SK-N-SH (cell line): ENCODE measurements around the gene CENPX. TPM values are rescaled to one million over a fixed set of nuclear protein-coding genes. Genes with fewer than 3 reads are reported as not detected.

Experiments
- CTCF ChIA-PET: fragments of 300-600, 350-600 bp; formaldehyde crosslinking; extraction: SDS; loops from one replicate; lab custom pipeline; 2021; lab: Yijun Ruan, JAX
- POLR2A ChIA-PET: fragments of 350-600 bp; sonication (Branson Sonifier 250); formaldehyde crosslinking; extraction: SDS; loops from one replicate; lab custom pipeline; 2020; ENCODE audit warnings: antibody characterized with exemption, inconsistent platforms; lab: Yijun Ruan, JAX
- DNase-seq: peaks from one replicate; pipeline ENCODE4 v3.0.0; 2012
- H2AFZ ChIP-seq: fragments of 200-600 bp; sonication (generic); 2 replicates; pipeline ENCODE4 v1.8.1; 2016; ENCODE audit warnings: antibody characterized with exemption, mild to moderate bottlenecking, low read depth
- H3F3A ChIP-seq: fragments of 200-600 bp; sonication (generic); replicated peaks from 2 replicates; pipeline ENCODE3; 2016; ENCODE audit warnings: antibody characterized with exemption, mild to moderate bottlenecking; ENCODE audit not compliant: insufficient read depth
- H3K27ac ChIP-seq, 2 experiments: fragments of 200-500 bp in 1 of 2; fragments of 200-600 bp in 1 of 2; sonication (Bioruptor generic) in 1 of 2; sonication (generic), shearing (Covaris generic) in 1 of 2; 2 replicates each; pipeline versions ENCODE4 v1.5.1 to v1.6.1; 2014 to 2016; ENCODE audit warnings: low read depth in 2 of 2, inconsistent platforms in 1 of 2, low read length in 1 of 2, mild to moderate bottlenecking in 1 of 2, mixed read lengths in 1 of 2
- H3K27me3 ChIP-seq: fragments of 200-600 bp; sonication (generic), shearing (Covaris generic); 2 replicates; pipeline ENCODE4 v1.6.1; 2016; ENCODE audit warnings: mixed run types; ENCODE audit not compliant: insufficient read depth
- H3K36me3 ChIP-seq, 2 experiments: fragments of 200-500 bp in 1 of 2; fragments of 200-600 bp in 1 of 2; sonication (Bioruptor generic) in 1 of 2; sonication (generic) in 1 of 2; replicated peaks in 1 of 2; 2 replicates each; pipeline versions ENCODE3 to v1.5.1; 2014 to 2016; ENCODE audit warnings: low read length in 1 of 2, mild to moderate bottlenecking in 1 of 2; ENCODE audit not compliant: insufficient read depth in 2 of 2, control insufficient read depth in 1 of 2
- H3K4me1 ChIP-seq, 2 experiments: fragments of 200-500 bp in 1 of 2; fragments of 200-600 bp in 1 of 2; sonication (Bioruptor generic) in 1 of 2; sonication (generic), shearing (Covaris generic) in 1 of 2; 2 replicates each; pipeline versions ENCODE4 v1.5.1 to v1.6.1; 2014 to 2016; ENCODE audit warnings: low read depth in 1 of 2, low read length in 1 of 2, mixed run types in 1 of 2; ENCODE audit not compliant: insufficient read depth in 2 of 2, control insufficient read depth in 1 of 2
- H3K4me2 ChIP-seq: fragments of 200-600 bp; sonication (generic), shearing (Covaris generic); 2 replicates; pipeline ENCODE4 v1.6.1; 2017; ENCODE audit warnings: mixed run types
- H3K4me3 ChIP-seq, 2 experiments: fragments of 200-500 bp in 1 of 2; fragments of 200-600 bp in 1 of 2; sonication (Bioruptor generic) in 1 of 2; sonication (generic), shearing (Covaris generic) in 1 of 2; 2 replicates each; pipeline versions ENCODE4 v1.5.1 to v1.8.1; 2014 to 2016; ENCODE audit warnings: low read depth in 2 of 2, inconsistent platforms in 1 of 2, low read length in 1 of 2, mild to moderate bottlenecking in 1 of 2, mixed read lengths in 1 of 2, moderate library complexity in 1 of 2
- H3K79me2 ChIP-seq: fragments of 200-600 bp; sonication (generic); 2 replicates; pipeline ENCODE4 v1.8.1; 2017; ENCODE audit warnings: mild to moderate bottlenecking; ENCODE audit not compliant: insufficient read depth
- H3K9ac ChIP-seq: fragments of 200-600 bp; sonication (generic); 2 replicates; pipeline ENCODE4 v1.6.1; 2017; ENCODE audit warnings: mixed run types
- H3K9me2 ChIP-seq: fragments of 200-600 bp; sonication (generic); 2 replicates; pipeline ENCODE4 v1.6.1; 2017; ENCODE audit warnings: mixed run types
- H3K9me3 ChIP-seq: fragments of 200-600 bp; sonication (generic); 2 replicates; pipeline ENCODE4 v1.6.1; 2017; ENCODE audit warnings: mixed run types, mild to moderate bottlenecking, moderate library complexity
- H4K20me1 ChIP-seq: fragments of 200-600 bp; sonication (generic); 2 replicates; pipeline ENCODE4 v1.6.1; 2017; ENCODE audit warnings: mild to moderate bottlenecking, mixed run types; ENCODE audit not compliant: insufficient read depth
- CHD2 ChIP-seq: fragments of 150-350 bp; IDR thresholded peaks from 2 replicates; pipeline ENCODE4 v1.6.1; 2018; ENCODE audit warnings: low read length; ENCODE audit not compliant: partially characterized antibody
- ELF1 ChIP-seq: IDR thresholded peaks from 2 replicates; pipeline ENCODE4 v1.4.0; 2012
- EZH2phosphoT487 ChIP-seq: fragments of 200-600 bp; sonication (generic); IDR thresholded peaks from 2 replicates; pipeline ENCODE4 v1.6.1; 2017; ENCODE audit warnings: low read depth, mixed run types, mild to moderate bottlenecking, antibody characterized with exemption, moderate library complexity, borderline replicate concordance
- FOXJ3 ChIP-seq: sonication (generic); formaldehyde crosslinking; IDR thresholded peaks from 2 replicates; pipeline ENCODE4 v1.5.1; 2020; ENCODE audit warnings: mild to moderate bottlenecking, missing genetic modification reagents
- FOXM1 ChIP-seq: IDR thresholded peaks from 2 replicates; pipeline ENCODE4 v1.4.0; 2012; ENCODE audit warnings: low read depth, mild to moderate bottlenecking
- GATA2 ChIP-seq: sonication (generic); formaldehyde crosslinking; IDR thresholded peaks from 2 replicates; pipeline ENCODE4 v1.5.0; 2020; ENCODE audit warnings: mild to moderate bottlenecking, missing genetic modification reagents
- JUND ChIP-seq: IDR thresholded peaks from 2 replicates; pipeline ENCODE4 v1.4.0; 2012
- MEF2A ChIP-seq: IDR thresholded peaks from 2 replicates; pipeline ENCODE4 v1.4.0; 2012; ENCODE audit warnings: low read depth, borderline replicate concordance
- NFIC ChIP-seq: IDR thresholded peaks from 2 replicates; pipeline ENCODE4 v1.4.0; 2012; ENCODE audit warnings: borderline replicate concordance
- NRF1 ChIP-seq: IDR thresholded peaks from 2 replicates; pipeline ENCODE4 v1.6.1; 2012; ENCODE audit warnings: low read depth, mild to moderate bottlenecking, low read length
- POLR2AphosphoS5 ChIP-seq: IDR thresholded peaks from 2 replicates; pipeline ENCODE4 v1.6.1; 2012; ENCODE audit warnings: low read depth, low read length
- RAD21 ChIP-seq: IDR thresholded peaks from 2 replicates; pipeline ENCODE4 v1.6.1; 2012; ENCODE audit warnings: mild to moderate bottlenecking, low read length
- RFX5 ChIP-seq: IDR thresholded peaks from 2 replicates; pipeline ENCODE4 v1.6.1; 2012; ENCODE audit warnings: mild to moderate bottlenecking, improper control_type of control experiment, low read length
- RXRA ChIP-seq: IDR thresholded peaks from 2 replicates; pipeline ENCODE4 v1.4.0; 2012; ENCODE audit warnings: low read depth, mild to moderate bottlenecking, borderline replicate concordance
- SMC3 ChIP-seq: IDR thresholded peaks from 2 replicates; pipeline ENCODE4 v1.6.1; 2012; ENCODE audit warnings: low read depth, low read length, improper control_type of control experiment
- WGBS: methylation state at CpG from one replicate; pipeline ENCODE4 v1.1.6; 2017; ENCODE audit warnings: low lambda C conversion rate; 5-methylcytosine and 5-hydroxymethylcytosine counted together
- polyA plus RNA-seq, 3 experiments: library from polyadenylated mRNA; depleted of rRNA; stranded (reverse); fragments of >200 nt; gene quantifications; 2 replicates each; pipeline ENCODE4 v1.2.3, GENCODE V29; 2012
- TF ChIP-seq, protein P1 (sequence below): IDR thresholded peaks from 2 replicates; pipeline ENCODE4 v1.4.0; 2012; ENCODE audit warnings: low read depth, borderline replicate concordance
- TF ChIP-seq, protein P2 (sequence below): IDR thresholded peaks from 2 replicates; pipeline ENCODE4; 2012
- TF ChIP-seq, protein P3 (sequence below): fragments of 150-350 bp; IDR thresholded peaks from 2 replicates; pipeline ENCODE4 v1.6.1; 2017; ENCODE audit warnings: antibody characterized with exemption, low read length, low read depth, borderline replicate concordance
- TF ChIP-seq, protein P4 (sequence below): fragments of 200-600 bp; sonication (generic); IDR thresholded peaks from 2 replicates; pipeline ENCODE4 v1.6.1; 2017; ENCODE audit warnings: antibody characterized with exemption, mild to moderate bottlenecking, moderate library complexity
- TF ChIP-seq, protein P5 (sequence below): IDR thresholded peaks from 2 replicates; pipeline ENCODE4 v1.4.0; 2012; ENCODE audit warnings: low read depth

CENPX gene
- polyA plus RNA-seq, 1 of the 3 experiments (the other 2 are of a cell fraction) = 255 TPM

DNA sequence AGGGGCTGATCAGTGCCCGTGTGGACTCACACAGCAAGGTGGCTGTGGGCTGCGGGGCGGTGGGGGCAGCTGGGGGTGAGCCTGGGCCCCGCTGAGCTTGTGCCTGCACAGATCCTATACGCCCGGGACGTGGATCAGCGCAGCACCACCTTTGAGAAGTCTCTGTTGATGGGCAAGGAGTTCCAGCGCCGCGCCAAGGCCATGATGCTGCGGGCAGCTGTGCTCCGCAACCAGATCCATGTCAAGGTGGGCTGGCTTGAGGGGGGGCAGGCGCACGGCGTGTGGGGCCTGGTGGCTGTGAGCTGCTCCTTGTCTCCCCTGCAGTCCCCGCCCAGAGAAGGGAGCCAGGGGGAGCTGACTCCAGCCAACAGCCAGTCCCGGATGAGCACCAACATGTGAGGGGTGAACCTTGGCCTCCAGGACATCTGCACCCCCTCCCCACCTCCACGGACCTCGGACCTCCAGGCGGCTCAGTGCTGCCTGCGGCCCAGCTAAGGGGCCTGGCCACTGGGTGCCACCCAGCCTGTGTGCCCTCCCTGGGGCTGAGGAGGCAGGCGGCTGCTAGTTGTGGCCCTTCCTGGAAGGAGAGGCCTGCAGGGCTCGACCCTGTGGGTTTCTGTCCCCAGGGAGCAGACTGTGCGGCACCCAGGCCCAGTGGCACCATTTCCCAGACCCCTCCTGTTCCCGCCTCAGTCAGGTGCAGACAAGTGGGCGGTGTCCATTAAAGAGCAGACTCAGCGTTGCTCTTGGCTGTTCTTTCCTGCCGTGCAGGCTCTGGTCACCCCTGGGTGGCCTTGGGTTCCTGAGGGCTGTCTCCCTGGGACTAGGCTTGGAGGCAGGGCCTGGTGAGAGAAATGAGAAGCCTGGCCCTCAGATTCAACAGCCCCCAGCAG, 34.3 kb upstream of the CENPX start:
- peaks cover 34% of the 10 kb centered on the region for H3K79me2 ChIP-seq
- ChIA-PET POLR2A (interaction anchor here (0.8 to 1.4 kb wide), 3 partner anchors 19 to 42 kb away, joined by 3 to 9 read pairs (median 5); partner anchors contain the start of genes DCXR, FASN and RAC3), CTCF (interaction anchor here (0.7 to 2.5 kb wide), 5 partner anchors 9 to 45 kb away, joined by 3 to 10 read pairs (median 3); partner anchors contain the start of genes CENPX, DCXR and DUS1L)
- peaks cover 0 to 19% of the 10 kb centered on the region in 2 experiments; a peak in 2 of 4 replicates for H3K4me1 ChIP-seq
- H3F3A ChIP-seq = peaks cover 33% of the 10 kb centered on the region
- no peak overlapping the region for H3K4me2 ChIP-seq
- no peak overlapping the region for H3K4me3 ChIP-seq
- H2AFZ ChIP-seq = no peak overlapping the region
- no peak for TF ChIP-seq SMC3
- no peak for TF ChIP-seq GATA2 (CRISPR knock-in tag)
- no peak for TF ChIP-seq RXRA
- TF ChIP-seq FOXJ3 (CRISPR knock-in tag) = no peak
- TF ChIP-seq, protein P1, sequence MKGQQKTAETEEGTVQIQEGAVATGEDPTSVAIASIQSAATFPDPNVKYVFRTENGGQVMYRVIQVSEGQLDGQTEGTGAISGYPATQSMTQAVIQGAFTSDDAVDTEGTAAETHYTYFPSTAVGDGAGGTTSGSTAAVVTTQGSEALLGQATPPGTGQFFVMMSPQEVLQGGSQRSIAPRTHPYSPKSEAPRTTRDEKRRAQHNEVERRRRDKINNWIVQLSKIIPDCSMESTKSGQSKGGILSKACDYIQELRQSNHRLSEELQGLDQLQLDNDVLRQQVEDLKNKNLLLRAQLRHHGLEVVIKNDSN = no peak
- TF ChIP-seq, protein P2, sequence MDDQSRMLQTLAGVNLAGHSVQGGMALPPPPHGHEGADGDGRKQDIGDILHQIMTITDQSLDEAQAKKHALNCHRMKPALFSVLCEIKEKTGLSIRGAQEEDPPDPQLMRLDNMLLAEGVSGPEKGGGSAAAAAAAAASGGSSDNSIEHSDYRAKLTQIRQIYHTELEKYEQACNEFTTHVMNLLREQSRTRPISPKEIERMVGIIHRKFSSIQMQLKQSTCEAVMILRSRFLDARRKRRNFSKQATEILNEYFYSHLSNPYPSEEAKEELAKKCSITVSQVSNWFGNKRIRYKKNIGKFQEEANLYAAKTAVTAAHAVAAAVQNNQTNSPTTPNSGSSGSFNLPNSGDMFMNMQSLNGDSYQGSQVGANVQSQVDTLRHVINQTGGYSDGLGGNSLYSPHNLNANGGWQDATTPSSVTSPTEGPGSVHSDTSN = no peak
- TF ChIP-seq RAD21 = no peak
- no peak for TF ChIP-seq JUND
- no peak for TF ChIP-seq CHD2
- TF ChIP-seq RFX5 = no peak
- no peak for TF ChIP-seq EZH2phosphoT487
- TF ChIP-seq, protein P3, sequence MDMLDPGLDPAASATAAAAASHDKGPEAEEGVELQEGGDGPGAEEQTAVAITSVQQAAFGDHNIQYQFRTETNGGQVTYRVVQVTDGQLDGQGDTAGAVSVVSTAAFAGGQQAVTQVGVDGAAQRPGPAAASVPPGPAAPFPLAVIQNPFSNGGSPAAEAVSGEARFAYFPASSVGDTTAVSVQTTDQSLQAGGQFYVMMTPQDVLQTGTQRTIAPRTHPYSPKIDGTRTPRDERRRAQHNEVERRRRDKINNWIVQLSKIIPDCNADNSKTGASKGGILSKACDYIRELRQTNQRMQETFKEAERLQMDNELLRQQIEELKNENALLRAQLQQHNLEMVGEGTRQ = no peak
- TF ChIP-seq POLR2AphosphoS5 = no peak
- TF ChIP-seq NRF1 = no peak
- TF ChIP-seq, protein P4, sequence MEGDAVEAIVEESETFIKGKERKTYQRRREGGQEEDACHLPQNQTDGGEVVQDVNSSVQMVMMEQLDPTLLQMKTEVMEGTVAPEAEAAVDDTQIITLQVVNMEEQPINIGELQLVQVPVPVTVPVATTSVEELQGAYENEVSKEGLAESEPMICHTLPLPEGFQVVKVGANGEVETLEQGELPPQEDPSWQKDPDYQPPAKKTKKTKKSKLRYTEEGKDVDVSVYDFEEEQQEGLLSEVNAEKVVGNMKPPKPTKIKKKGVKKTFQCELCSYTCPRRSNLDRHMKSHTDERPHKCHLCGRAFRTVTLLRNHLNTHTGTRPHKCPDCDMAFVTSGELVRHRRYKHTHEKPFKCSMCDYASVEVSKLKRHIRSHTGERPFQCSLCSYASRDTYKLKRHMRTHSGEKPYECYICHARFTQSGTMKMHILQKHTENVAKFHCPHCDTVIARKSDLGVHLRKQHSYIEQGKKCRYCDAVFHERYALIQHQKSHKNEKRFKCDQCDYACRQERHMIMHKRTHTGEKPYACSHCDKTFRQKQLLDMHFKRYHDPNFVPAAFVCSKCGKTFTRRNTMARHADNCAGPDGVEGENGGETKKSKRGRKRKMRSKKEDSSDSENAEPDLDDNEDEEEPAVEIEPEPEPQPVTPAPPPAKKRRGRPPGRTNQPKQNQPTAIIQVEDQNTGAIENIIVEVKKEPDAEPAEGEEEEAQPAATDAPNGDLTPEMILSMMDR = no peak
- no peak for TF ChIP-seq MEF2A
- TF ChIP-seq NFIC = no peak
- TF ChIP-seq, protein P5, sequence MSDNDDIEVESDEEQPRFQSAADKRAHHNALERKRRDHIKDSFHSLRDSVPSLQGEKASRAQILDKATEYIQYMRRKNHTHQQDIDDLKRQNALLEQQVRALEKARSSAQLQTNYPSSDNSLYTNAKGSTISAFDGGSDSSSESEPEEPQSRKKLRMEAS = no peak
- TF ChIP-seq FOXM1 = no peak
- no peak for TF ChIP-seq ELF1
- peaks cover 14% of the 10 kb centered on the region; the same call in 1 of the 2 replicates for H4K20me1 ChIP-seq
- no peaks in the 10 kb centered on the region for H3K9me3 ChIP-seq
- DNase-seq = no peak
- peaks cover 31 to 88% of the 10 kb centered on the region in 2 experiments for H3K36me3 ChIP-seq
- H3K9me2 ChIP-seq = no peaks in the 10 kb centered on the region
- H3K27ac ChIP-seq = no peak overlapping the region
- no peak overlapping the region for H3K9ac ChIP-seq
- no peaks in the 10 kb centered on the region for H3K27me3 ChIP-seq
- 92% methylated on average over 22 of the region's 29 CpGs for WGBS
